GM18909 (cell line): ENCODE results near the gene BRIP1.
A peak's percentile ranks its signal among the peaks of the same experiment; 100 is the strongest.
"Not testable (repeated sequence)": the region's sequence is repeated elsewhere in the genome, so short reads cannot be mapped to it uniquely, and the experiment has no call there.

Experiments used
- ATAC-seq: cut with Tn5 transposase; IDR thresholded peaks from one replicate; pipeline ENCODE4 v1.9.1; 2021; ENCODE audit warnings: mild to moderate bottlenecking; ENCODE audit not compliant: unreplicated experiment, poor library complexity

Gene BRIP1

GRCh38 chr17:61868074-61868473 is 4.7 kb upstream of the BRIP1 start:
- ATAC-seq: no peak

DNA sequence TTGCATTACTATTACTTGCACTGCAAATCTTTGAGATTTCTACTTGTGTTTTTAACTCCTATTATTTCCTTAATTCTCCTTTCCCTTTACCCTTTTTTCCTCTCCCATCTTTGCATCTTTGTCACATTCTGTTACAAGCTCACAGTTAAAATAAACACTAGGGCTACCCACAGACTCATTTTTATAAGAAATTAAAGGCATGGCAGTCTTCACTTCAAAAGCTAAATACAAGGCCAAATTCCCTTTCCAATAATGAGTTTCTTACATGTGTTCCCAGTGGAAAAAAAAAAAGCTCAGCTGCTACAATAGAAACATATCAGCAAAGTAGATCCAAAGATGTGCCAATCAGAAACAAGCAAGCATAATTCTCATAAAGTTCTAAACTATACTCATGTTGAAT is 3.7 kb upstream of the BRIP1 start:
- ATAC-seq: no peak

GRCh38 chr17:61863801-61864126 is 436 bp upstream of the BRIP1 start:
- peak; percentile 29 for ATAC-seq

GRCh38 chr17:61862105-61862574 is 1.2 kb downstream of the BRIP1 start:
- no peak for ATAC-seq

- ATAC-seq: not testable (repeated sequence)
Observed at GRCh38 chr17:61860397-61860796, 2.9 kb downstream of the BRIP1 start.

DNA sequence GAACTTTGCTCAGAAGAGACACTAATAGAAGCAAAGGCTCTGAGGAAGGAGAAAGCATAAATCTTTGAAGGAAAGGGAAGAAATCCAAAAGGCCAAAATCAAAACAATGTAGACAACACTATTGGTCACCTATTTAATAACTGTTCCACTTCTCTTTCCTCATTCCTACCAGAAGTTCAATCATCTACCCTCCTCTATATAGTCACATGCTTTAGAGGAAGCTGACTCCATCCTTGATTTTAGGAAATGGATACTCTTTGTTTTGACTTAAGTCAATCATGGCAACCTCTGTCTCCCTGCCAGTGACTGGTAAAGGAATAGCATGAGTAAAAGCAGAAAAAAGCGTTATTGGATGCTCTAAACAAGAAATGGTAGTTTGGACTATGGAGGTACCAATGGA is 7.3 kb downstream of the BRIP1 start:
- ATAC-seq: no peak

DNA sequence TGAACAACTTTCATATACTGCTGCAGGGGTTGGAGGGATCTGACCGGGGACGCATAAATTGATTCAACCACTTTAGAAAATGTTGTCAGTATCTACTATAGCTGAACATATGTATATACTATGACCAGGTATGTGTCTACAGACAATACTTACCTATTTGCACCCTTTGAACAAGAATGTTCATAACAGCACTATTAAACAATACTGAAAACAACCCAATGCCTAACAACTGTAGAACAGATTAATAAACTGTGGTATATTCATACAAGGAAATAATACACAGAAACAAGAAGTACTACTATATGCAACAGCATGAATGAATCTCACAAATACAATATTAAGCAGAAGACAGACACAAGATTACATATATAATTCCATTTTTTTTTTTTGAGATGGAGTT is 10.5 kb downstream of the BRIP1 start:
- no peak for ATAC-seq

GRCh38 chr17:61849674-61850073 is 13.7 kb downstream of the BRIP1 start:
- ATAC-seq: no peak

GRCh38 chr17:61848896-61849295 is 14.4 kb downstream of the BRIP1 start:
- no peak for ATAC-seq

- no peak for ATAC-seq
Observed at GRCh38 chr17:61848247-61848646, 15.1 kb downstream of the BRIP1 start.

DNA sequence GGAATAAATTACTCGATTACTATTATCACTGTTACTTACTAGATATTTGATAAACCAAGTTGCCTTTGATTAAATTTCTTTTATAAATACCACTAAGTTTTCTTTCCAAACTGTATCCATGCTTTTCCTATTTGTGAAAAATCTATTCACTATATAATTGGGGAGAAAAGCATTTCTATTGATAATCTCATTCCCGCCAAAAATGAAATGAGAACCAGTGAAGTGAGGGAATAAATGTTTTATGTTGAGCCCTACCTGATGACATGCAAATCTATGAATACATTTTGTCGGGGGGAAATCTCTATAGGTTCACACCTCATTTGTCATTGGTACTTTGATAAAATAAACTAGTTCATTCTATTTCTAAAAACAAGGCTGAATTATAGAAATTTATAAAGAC is 15.7 kb downstream of the BRIP1 start:
- no peak for ATAC-seq

DNA sequence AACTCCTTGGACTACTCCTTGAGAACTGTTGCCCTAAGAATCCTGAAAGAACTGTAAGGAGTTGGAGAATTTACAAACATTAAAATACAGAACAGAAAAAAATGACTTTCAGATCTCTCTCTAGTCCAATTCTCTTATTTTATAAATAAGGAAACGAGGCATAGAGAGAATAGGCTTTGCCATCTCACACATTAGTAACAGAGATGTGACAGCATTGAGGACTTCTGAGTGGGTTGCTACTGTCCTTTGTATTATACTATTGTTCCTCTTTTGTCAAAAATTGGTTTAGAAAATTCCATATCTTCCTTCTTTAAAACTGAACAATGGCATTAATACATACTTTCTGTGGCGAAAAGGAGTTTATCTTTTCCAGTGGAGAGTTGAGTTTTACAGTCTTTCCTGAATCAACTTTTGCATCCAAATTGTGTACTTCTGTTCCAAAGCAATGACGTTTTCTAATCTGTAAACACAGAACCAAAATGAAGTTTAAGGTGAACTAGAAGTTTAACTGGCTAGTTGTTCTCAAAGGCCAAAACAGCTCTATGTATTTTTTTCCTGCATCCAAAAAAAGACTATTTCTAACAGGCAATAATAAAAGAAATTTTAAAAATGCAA is 16.5 kb downstream of the BRIP1 start:
- ATAC-seq: no peak

DNA sequence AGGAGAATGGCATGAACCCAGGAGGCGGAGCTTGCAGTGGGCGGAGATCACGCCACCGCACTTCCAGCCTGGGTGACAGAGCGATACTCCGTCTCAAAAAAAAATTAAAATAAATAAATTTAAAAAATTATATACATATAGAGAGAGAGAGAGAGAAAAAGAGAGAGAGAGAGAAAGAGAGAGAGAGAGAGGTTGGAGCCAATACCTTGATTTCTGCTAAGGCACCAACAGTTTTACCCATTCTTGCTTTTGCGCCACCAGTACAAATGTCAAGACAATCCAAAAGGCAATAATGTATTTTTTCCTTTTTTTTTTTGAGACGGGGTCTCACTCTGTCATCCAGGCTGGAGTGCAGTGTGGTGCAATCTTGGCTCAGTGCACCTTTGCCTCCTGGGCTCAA is 17.2 kb downstream of the BRIP1 start:
- ATAC-seq: no peak

DNA sequence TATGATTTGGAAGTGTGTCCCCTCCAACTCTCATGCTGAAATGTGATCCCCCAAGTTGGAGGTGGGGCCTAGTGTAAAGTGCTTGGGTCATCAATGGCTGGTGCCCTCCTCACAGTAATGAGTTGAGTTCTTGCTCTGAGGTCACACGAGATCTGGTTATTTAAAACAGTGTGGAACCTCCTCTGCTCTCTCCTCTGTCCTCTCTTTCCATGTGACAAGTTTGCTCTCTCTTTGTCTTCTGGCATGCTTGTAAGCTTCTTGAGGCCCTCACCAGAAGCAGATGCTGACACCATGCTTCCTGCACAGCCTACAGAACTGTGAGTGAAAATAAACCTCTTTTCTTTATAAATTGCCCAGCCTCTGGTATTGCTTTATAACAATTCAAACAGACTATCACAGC is 19.9 kb downstream of the BRIP1 start:
- ATAC-seq: no peak

GRCh38 chr17:61842899-61843298 is 20.4 kb downstream of the BRIP1 start:
- ATAC-seq: no peak

DNA sequence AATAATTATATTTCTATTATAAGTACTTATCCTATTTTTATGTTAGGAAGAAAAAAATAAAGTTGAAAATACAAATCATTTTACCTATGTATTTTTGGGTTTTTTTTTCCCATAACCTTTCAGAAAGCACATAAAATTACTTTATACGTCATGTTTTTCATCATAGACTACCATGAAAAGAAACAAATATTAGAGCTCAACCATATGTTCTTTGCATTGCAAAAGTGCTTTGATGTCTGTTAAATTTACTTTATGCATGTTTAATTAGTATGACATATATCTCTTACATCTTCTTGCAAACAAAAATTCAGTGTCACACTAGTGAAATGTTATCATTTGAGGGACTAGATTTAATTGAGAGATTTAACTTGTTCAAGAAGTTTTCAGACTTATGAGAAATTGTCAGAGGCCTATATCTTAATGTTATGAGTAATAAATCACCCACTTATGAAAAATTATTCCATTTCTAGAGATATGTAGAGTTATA is 24.0 kb downstream of the BRIP1 start:
- no peak for ATAC-seq

DNA sequence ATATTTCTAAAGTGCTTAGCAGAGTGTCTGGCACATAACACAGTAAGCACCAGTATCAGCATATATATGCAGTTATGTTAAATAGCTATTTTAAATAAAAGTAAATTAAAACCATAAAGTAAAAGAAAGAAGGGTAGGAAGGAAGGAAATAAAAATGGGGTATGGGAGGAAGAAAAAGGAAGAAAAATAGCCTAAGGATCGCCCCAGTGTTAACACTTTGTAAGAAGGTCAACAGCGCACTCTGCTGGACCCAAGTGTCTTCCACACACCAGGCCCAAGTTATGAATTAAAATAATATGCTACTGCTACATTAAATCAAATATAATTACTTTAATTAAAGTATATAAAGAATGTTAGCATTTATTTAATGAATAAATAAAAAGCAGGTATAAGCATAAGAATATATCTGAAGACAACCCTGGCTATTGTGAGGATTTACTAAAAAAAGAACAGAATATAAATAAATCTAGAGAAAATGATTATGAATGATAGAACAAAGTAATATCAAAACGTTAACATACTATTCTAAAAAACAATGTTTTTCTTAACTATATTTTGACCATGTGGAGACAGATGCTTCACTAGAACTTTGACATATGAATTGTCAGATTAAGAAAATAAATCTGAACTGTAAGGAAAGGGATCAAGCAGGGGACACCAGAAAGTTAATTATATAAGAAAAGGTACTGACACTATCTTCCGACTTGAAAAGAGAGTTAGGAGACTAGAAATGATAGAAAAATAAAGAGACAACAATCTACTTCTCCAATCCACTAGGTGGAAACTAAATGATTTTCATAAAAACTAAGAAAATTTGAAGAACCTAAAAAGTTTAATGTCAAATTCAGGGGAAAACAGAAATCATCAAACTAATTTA is 25.9 kb downstream of the BRIP1 start:
- no peak for ATAC-seq

DNA sequence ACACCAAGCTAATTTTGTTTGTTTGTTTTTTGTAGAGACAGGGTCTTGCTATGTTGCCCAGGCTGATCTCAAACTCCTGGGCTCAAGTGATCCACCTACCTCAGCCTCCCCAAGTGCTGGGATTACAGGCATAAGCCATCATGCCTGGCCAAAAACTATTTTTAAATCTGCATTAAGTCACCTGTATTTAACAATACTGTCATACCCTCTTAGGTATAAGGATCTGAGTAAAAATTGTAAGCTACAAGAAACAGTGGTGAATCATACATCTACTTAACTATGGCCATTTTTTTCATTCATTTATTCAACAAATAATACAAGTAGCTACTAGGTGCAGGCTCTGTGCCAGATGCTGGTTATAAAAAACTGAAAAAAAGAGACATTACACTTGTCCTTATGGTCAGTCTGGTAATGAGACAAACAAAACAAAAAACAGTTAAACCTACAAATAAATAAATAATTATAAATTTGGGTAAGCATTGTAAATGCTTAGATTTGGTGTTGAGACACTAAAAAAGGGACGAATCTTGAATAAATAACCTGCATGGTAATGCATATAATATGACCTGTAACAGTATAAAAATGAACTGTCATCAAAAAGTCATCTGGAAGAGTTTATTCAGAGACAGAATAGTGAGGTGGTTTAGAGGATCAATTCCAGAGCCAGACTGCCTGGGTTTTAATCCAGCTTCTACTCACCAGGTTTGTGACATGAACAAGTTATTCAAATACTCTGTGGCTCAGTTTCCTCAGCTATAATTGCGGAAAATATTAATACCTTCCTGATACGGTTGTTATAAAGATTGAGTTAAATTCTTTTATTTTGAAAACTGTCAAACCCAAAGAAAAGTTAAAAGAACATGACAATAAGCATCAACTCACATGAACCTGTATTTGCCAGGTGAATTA is 26.8 kb downstream of the BRIP1 start:
- no peak for ATAC-seq

- ATAC-seq: no peak
Observed at GRCh38 chr17:61835606-61836005, 27.7 kb downstream of the BRIP1 start.

- no peak for ATAC-seq
Observed at GRCh38 chr17:61834610-61835009, 28.7 kb downstream of the BRIP1 start.
